Measurements from ENCODE around the gene C9orf152.

C9orf152 gene

GRCh38 chr9:110156416-110156815 is 51.5 kb downstream of the C9orf152 start:
- peak overlapping the region; percentile 14 for H3K4me3 Mint-ChIP-seq
- CTCF ChIA-PET: interaction anchor here (0.6 to 1.8 kb wide), 7 partner anchors 8 to 714 kb away, joined by 3 to 7 read pairs (median 4); partner anchors contain the start of gene TXN
- H3K4me1 Mint-ChIP-seq: peaks cover 100% of the 10 kb centered on the region
- H3K36me3 Mint-ChIP-seq: peaks cover 72% of the 10 kb centered on the region
- H3K9me3 Mint-ChIP-seq: peaks cover 2% of the 10 kb centered on the region
- H3K27ac Mint-ChIP-seq: peak overlapping the region; percentile 90
- DNase-seq: no peak
- no peaks in the 10 kb centered on the region for H3K27me3 Mint-ChIP-seq

GRCh38 chr9:110155751-110156150 is 52.2 kb downstream of the C9orf152 start:
- H3K27ac Mint-ChIP-seq: peak overlapping the region; percentile 90
- no peaks in the 10 kb centered on the region for H3K27me3 Mint-ChIP-seq
- DNase-seq: no peak
- H3K4me3 Mint-ChIP-seq: no peak overlapping the region
- H3K36me3 Mint-ChIP-seq: peaks cover 72% of the 10 kb centered on the region
- peaks cover 2% of the 10 kb centered on the region for H3K9me3 Mint-ChIP-seq
- CTCF ChIA-PET: interaction anchor here (1.6 kb wide), 1 partner anchor 101 kb away, joined by 4 read pairs; the partner anchor contains the start of gene TXN
- H3K4me1 Mint-ChIP-seq: peaks cover 100% of the 10 kb centered on the region

- Mint-ChIP-seq H3K4me1 (peaks cover 98% of the 10 kb centered on the region), H3K36me3 (peaks cover 66% of the 10 kb centered on the region), H3K27me3 (no peaks in the 10 kb centered on the region), H3K4me3 (no peak overlapping the region), H3K27ac (peak overlapping the region; percentile 35), H3K9me3 (peaks cover 8% of the 10 kb centered on the region)
- no peak for DNase-seq
- CTCF ChIA-PET: interaction anchor here (0.9 to 8.6 kb wide), 6 partner anchors 30 to 248 kb away, joined by 3 to 138 read pairs (median 4); no protein-coding TSS in a partner anchor
These were observed 54.5 kb downstream of the C9orf152 start for GRCh38 chr9:110153431-110153830.

GRCh38 chr9:110152704-110153374 is 55.1 kb downstream of the C9orf152 start:
- DNase-seq: peak; percentile 40
- Mint-ChIP-seq H3K4me3 (no peak overlapping the region), H3K36me3 (peaks cover 66% of the 10 kb centered on the region), H3K4me1 (peaks cover 98% of the 10 kb centered on the region), H3K9me3 (peaks cover 8% of the 10 kb centered on the region), H3K27ac (peak overlapping the region; percentile 80), H3K27me3 (no peaks in the 10 kb centered on the region)
- CTCF ChIA-PET: interaction anchor here (0.9 to 8.6 kb wide), 15 partner anchors 9 to 578 kb away, joined by 3 to 138 read pairs (median 5); no protein-coding TSS in a partner anchor

All from activated naive CD4-positive, alpha-beta T cell treated with anti-CD3 and anti-CD28 coated beads, Interleukin-2, amount 10 ng/mL, durations not matched to agents 7 days and 5 days (primary cell).